Cortex of kidney (tissue), 1 donor: ENCODE measurements around the gene GJB3.
"Not testable (repeated sequence)": the region's sequence is repeated elsewhere in the genome, so short reads cannot be mapped to it uniquely, and the experiment has no call there.

ENCODE experiments used
- DNase-seq: peaks from one replicate; lab custom pipeline; 2025; lab: John Stamatoyannopoulos, UW

GJB3 gene

GRCh38 chr1:34781071-34781843 is at the start of gene GJB3:
GJB3 (plus strand) TSS chr1:34781214; CDS start chr1:34784763, 3,549 bp downstream.
- DNase-seq = no peak

- DNase-seq = not testable (repeated sequence)
Measured at GRCh38 chr1:34732831-34733230, 48.2 kb upstream of the GJB3 start.

- no peak for DNase-seq
Measured at GRCh38 chr1:34736692-34737091, 44.3 kb upstream of the GJB3 start.

GRCh38 chr1:34737236-34737635 is 43.8 kb upstream of the GJB3 start:
- DNase-seq = not testable (repeated sequence)

- no peak for DNase-seq
Measured at GRCh38 chr1:34739613-34740012, 41.4 kb upstream of the GJB3 start.

- DNase-seq = no peak
Measured at GRCh38 chr1:34740161-34740868, 40.7 kb upstream of the GJB3 start.

- DNase-seq = no peak
Measured at GRCh38 chr1:34742667-34743270, 38.2 kb upstream of the GJB3 start.

GRCh38 chr1:34743775-34744174 is 37.2 kb upstream of the GJB3 start:
- no peak for DNase-seq

- no peak for DNase-seq
Measured at GRCh38 chr1:34744851-34745250, 36.2 kb upstream of the GJB3 start.

- DNase-seq = no peak
Measured at GRCh38 chr1:34745666-34746065, 35.3 kb upstream of the GJB3 start.

- no peak for DNase-seq
Measured at GRCh38 chr1:34746101-34746500, 34.9 kb upstream of the GJB3 start.

- no peak for DNase-seq
Measured at GRCh38 chr1:34746785-34747637, 34.0 kb upstream of the GJB3 start.

- DNase-seq = no peak
Measured at GRCh38 chr1:34747638-34747941, 33.4 kb upstream of the GJB3 start.

- no peak for DNase-seq
Measured at GRCh38 chr1:34749992-34750391, 31.0 kb upstream of the GJB3 start.

GRCh38 chr1:34750610-34751009 is 30.4 kb upstream of the GJB3 start:
- no peak for DNase-seq

- DNase-seq = no peak
Measured at GRCh38 chr1:34753163-34753562, 27.9 kb upstream of the GJB3 start.

- DNase-seq = no peak
Measured at GRCh38 chr1:34754964-34755637, 25.9 kb upstream of the GJB3 start, which contains the start of gene GJB5. GJB5 (plus strand) TSS chr1:34755047; CDS start chr1:34757331, 2,284 bp downstream.

- DNase-seq = no peak
Measured at GRCh38 chr1:34755961-34756360, 25.1 kb upstream of the GJB3 start.

GRCh38 chr1:34757386-34757785 is 23.6 kb upstream of the GJB3 start:
- DNase-seq = no peak

GRCh38 chr1:34758751-34759150 is 22.3 kb upstream of the GJB3 start:
- DNase-seq = no peak

- no peak for DNase-seq
Measured at GRCh38 chr1:34759503-34760357, 21.3 kb upstream of the GJB3 start, which contains the start of gene GJB4. GJB4 (plus strand) TSS chr1:34759740; CDS start chr1:34761255, 1,515 bp downstream.
